Forelimb muscle (tissue), 1 donor: ENCODE measurements around the gene FLNB. TPM values are rescaled to one million over a fixed set of nuclear protein-coding genes. Genes with fewer than 3 reads are reported as not detected.

Experiments used
- DNase-seq: peaks from one replicate; pipeline ENCODE4 v3.0.0-alpha.2; 2013; ENCODE audit warnings: low read depth
- polyA plus RNA-seq: library from polyadenylated mRNA; unstranded; fragments of 120-200 nt; gene quantifications from one replicate; pipeline ENCODE4 v1.2.1, GENCODE V29; 2013; ENCODE audit not compliant: insufficient read length

The FLNB gene
- 43.4 TPM for polyA plus RNA-seq

DNA sequence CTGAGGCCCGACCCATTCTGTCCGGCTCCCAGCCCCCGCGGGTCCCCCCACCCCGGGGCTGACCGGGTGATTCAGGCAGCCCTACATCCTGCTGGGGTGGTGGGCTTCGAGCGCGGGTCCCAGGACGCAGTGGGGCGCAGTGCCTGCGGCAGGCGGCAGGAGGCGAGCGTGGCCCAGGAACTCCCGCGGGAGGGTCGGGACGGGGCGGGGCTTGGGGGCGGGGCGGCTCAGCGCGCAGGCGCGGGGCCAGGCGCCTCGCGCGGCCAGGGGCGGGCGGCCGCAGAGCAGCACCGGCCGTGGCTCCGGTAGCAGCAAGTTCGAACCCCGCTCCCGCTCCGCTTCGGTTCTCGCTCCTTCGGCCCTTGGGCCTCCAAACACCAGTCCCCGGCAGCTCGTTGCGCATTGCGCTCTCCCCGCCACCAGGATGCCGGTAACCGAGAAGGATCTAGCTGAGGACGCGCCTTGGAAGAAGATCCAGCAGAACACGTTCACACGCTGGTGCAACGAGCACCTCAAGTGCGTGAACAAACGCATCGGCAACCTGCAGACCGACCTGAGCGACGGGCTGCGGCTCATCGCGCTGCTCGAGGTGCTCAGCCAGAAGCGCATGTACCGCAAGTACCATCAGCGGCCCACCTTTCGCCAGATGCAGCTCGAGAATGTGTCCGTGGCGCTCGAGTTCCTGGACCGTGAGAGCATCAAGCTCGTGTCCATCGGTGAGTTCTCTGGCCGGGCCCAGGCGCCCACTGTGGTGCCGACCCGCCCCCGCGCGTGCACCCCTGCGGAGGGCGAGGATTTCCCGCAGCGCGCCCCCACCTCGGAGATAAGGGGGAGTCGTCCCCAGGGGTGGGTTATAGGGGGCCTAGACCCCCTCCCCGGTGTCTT is at the start of gene FLNB:
Gene FLNB, plus strand, starts transcription at position 282 of the 885 bp plus-strand sequence. Its CDS starts 143 bp downstream, at position 425.
- DNase-seq = no peak

GRCh38 chr3:57958642-57959422 is 49.4 kb upstream of the FLNB start:
- DNase-seq = no peak

- peak; percentile 26 for DNase-seq
These were observed 48.6 kb upstream of the FLNB start for GRCh38 chr3:57959423-57960173.

GRCh38 chr3:57960174-57960505 is 48.1 kb upstream of the FLNB start:
- no peak for DNase-seq

GRCh38 chr3:57961177-57961827 is 46.9 kb upstream of the FLNB start:
- DNase-seq = no peak

DNA sequence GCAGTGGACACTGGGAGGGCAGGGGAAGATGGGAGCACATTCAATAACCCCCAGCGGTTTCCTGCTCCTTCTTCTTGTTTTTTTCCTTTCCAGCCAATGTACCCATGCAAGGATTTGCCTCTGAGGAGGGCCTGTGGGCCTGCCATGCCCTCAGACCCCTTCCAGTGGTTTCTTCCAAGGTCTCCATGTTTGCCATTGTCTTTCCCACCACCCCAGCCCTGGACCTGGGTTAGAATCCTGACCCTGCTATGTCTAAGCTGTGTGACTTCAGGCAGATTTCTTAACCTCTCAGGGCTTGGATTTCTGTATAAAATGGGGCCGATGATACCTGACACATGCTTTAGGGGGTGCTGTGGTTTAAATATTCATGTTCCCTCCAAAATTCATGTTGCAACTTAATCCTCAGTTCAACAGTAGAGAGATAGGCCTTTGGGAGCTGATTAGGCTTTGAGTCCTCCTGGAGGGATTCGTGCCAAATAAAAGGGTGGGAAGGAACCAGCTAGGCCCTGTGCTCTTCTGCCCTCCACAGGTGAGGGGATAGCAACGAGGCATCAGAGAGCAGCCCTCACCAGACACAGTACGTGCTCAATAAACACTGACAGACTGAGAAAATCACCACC is 46.3 kb upstream of the FLNB start:
- no peak for DNase-seq

DNA sequence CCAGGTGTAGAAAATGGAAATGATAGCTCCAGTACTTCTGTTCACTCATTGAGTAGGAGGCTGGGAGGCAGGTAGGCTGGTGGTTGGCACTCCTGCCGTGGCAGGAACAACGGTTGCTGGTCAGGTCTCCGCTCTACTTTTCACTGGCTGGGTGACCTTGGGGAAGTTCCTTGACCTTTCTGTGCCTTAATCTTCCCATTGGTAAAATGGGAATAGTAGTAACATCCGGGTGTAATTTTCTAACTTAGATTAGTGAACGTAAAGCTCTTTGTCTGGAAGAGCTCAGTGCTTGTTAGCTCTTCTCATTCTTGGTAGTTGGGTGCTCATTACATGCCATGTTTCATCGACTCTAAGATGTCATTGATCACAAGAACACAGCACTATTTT is 45.8 kb upstream of the FLNB start:
- no peak for DNase-seq

GRCh38 chr3:57963811-57964346 is 44.3 kb upstream of the FLNB start:
- no peak for DNase-seq

GRCh38 chr3:57966829-57967228 is 41.4 kb upstream of the FLNB start:
- DNase-seq = no peak

- no peak for DNase-seq
These were observed 40.6 kb upstream of the FLNB start for GRCh38 chr3:57967590-57967989.

DNA sequence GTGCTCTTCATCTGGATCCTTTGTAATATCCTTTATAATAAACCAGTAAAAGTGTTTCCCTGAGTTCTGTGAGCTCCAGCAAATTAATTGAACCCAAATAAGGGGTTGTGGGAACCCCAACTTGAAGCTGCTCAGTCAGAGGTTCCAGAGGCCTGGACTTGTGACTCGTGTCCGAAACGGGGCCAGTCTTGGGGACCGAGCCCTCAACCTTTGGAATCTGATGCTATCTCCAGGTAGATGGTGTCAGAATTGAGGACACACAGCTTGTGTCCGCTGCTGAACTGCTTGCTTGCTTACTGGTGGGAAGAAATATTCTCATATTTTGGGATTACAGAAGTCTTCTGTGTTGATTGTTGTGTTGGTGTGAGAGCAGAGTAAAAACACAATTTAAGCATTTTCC is 39.7 kb upstream of the FLNB start:
- DNase-seq = no peak

DNA sequence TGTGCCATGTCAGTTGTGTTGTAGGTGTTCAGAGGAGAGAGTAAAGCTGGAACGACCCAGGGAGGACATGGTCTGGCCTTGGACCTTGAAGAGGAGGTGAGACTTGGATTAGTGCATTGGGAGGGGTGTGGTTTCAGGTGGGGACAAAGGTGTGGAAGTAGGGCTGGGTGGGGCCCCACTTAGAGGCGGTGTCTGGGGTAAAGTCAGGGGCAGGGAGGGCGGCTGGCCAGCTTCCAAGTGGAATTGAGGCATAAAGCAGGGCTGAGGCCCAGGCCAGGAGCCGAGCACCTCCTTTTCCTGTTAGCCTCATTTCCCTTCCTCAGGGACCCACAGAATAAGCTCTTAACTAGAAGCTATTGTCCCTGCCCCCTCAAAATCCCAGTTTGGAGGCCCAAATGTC is 36.2 kb upstream of the FLNB start:
- no peak for DNase-seq

DNA sequence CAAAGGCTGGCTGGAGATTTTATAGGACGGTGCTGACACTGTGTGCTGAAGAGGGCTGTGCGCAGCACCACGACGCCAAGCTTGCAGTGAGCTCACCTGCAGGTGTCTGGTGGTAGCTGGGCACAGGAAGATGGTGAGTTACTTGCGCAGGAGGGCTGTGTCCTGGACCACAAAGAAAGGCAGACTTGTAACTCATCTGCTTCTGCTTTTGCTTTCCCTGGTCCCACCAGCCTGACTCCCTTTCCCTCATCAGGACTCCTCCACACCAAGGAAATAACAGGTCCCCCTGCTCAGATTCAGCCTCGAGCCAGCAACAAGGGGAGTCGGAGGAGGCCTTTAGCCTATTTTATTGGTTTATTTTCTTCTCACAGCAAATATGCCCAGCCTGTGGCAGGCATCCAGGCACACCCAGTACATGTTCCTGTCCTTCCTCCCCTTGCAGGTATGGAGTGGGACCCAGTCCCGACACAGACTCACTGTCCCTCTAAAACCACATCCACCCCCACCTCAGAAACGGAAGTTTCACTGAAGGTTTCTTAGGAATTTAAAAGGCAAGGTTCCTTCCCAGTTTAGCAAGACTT is 35.6 kb upstream of the FLNB start:
- DNase-seq = no peak

DNA sequence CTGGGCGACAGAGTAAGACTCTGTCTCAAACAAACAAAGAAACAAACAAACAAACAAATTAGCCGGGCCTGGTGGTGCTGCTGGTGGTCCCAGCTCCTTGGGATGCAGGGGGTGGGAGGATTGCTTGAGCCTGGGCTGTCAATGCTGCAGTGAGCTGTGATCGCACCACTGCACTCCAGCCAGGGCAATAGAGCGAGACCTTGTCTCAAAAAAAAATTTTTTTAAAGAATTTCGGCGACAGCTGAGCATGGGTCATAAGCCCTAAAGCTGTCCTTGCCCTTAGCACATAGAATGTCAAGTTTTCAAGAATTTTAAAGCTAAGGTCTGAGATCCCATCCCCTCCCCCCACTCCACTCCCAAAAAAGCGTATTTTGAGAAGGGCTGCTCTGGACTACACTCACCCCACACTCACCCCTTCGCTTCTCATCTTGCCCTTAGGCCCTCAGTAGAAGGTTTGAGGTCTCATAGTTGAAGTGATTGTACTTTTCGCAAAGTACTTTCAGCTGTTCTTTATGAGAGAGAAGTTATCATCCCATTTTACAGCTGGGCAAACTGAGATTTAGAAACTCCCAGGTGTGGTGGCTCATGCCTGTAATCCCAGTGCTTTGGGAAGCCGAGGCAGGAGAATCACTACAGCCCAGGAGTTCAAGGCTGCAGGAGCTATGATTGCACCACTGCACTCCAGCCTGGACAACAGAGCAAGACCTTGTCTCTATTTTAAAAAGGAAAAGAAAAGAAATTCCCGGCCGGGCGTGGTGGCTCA is 34.3 kb upstream of the FLNB start:
- no peak for DNase-seq

GRCh38 chr3:57974796-57975388 is 33.3 kb upstream of the FLNB start:
- no peak for DNase-seq

- no peak for DNase-seq
These were observed 30.4 kb upstream of the FLNB start for GRCh38 chr3:57977818-57978235.

- DNase-seq = no peak
These were observed 29.9 kb upstream of the FLNB start for GRCh38 chr3:57978316-57978715.

DNA sequence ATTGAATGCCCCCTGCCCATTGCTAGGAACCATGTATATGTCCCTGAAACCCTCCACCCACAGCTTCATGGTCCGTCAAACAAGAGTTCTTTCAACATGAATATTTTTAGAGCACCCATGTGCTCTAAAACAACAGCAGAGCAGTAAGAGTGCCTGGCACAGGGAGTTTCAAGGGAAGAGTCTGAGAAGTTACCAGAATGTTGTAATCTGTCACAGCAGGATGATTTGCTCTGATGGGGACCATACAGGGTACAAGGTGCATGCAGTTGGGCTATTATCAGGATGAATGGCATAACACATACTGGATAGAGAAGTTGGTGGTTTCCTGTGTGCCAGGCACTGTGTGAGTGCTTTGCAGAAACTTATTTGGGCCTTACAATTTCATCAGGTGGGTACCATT is 27.8 kb upstream of the FLNB start:
- no peak for DNase-seq

- DNase-seq = no peak
These were observed 26.6 kb upstream of the FLNB start for GRCh38 chr3:57981483-57982087.
